Effector CD4-positive, alpha-beta T cell (primary cell): ENCODE data around the gene CENPP.

Experiments used
- DNase-seq: peaks from one replicate; pipeline ENCODE4 v3.0.0-alpha.2; 2020

The CENPP gene

GRCh38 chr9:92313624-92314012, 12.1 kb upstream of the CENPP start:
- DNase-seq, result no peak

GRCh38 chr9:92315456-92315855, 10.3 kb upstream of the CENPP start:
- DNase-seq, result no peak

DNA sequence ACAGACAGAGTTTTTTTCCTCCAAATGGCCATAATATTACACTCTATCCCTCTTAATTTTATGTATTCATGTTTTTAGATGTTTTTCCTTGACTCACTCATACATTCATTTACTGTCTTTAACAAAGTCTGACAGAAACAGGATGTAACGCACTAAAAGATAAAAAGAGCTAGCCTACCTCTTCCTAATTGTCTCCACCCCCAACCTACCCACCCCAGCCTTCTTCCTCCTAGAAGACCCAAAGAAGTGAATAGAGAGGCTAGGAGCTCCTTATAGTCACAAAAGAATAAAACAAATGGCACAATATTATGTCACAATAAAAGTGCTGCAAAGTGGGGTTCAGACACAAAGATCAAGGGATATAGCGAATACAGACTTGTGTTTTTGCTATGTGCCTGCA, 1.3 kb upstream of the CENPP start:
- DNase-seq, result no peak

- no peak for DNase-seq
These were observed 874 bp upstream of the CENPP start for GRCh38 chr9:92324889-92325268.

DNA sequence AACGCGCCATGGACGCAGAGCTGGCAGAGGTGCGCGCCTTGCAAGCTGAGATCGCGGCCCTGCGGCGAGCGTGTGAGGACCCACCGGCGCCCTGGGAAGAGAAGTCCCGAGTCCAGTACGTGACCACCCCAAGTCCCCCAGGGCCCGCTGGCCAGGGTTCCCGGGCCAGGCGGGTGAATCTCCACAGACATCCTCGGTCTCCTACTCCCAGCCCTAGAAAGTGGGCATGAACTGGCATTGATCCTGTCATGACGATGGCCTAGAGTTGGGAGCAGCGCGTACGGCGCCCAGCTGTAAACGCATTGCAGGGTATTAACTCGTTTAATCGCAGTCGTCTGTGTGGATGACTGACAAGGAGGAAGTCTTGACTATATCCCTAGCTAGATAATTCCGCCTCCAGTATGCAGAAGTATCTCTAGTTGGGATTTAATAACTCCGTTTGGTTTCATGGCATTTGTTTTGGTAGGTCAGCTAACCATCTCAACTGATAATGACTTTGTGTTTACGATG, 293 bp downstream of the CENPP start:
- DNase-seq, result no peak

GRCh38 chr9:92327283-92327850, 1.6 kb downstream of the CENPP start:
- DNase-seq, result no peak

GRCh38 chr9:92328225-92328624, 2.5 kb downstream of the CENPP start:
- DNase-seq, result no peak

GRCh38 chr9:92332577-92333281, 7.0 kb downstream of the CENPP start:
- DNase-seq, result no peak

GRCh38 chr9:92333282-92333634, 7.5 kb downstream of the CENPP start:
- DNase-seq, result no peak

GRCh38 chr9:92341578-92341977, 15.8 kb downstream of the CENPP start:
- no peak for DNase-seq

GRCh38 chr9:92342825-92343488, 17.2 kb downstream of the CENPP start:
- DNase-seq, result no peak

- no peak for DNase-seq
These were observed 19.8 kb downstream of the CENPP start for GRCh38 chr9:92345582-92345981.

- DNase-seq, result no peak
These were observed 24.3 kb downstream of the CENPP start for GRCh38 chr9:92349771-92350739.

DNA sequence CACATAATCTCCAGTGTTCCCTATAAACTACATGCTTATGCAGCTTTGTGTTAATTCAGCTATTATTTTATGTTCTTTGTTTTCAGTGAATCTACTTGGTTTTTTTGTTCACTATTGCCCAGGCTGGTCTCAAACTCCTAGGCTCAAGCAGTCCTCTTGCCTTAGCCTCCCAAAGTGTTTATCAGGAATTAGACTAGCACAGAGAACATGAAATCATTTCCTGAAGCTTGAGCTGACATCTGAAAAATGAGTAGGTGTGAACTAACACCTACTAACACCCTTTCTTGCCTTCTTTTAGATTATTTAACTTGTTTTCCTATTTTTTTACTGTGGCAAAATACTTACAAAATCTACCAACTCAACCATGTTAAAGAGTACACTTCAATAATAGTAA, 25.0 kb downstream of the CENPP start:
- DNase-seq, result no peak

DNA sequence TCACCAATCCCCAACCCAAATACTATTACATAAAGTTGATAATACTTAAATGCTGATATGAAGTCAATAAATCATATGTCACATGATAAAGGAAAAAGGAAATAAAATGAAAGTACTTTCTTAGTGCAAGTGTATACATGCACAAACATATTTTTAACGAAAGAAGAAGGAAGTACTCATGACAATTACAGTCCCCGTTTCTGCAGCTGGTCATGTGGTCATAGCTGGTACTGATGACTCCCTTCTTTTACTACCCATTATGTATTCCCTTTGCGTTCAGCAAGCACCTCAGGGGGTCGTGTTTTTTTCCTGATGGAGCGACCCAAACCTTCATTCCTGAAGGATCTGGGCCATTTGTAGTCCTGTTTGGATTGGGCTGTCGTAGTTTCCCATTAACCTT, 27.3 kb downstream of the CENPP start:
- DNase-seq, result no peak

DNA sequence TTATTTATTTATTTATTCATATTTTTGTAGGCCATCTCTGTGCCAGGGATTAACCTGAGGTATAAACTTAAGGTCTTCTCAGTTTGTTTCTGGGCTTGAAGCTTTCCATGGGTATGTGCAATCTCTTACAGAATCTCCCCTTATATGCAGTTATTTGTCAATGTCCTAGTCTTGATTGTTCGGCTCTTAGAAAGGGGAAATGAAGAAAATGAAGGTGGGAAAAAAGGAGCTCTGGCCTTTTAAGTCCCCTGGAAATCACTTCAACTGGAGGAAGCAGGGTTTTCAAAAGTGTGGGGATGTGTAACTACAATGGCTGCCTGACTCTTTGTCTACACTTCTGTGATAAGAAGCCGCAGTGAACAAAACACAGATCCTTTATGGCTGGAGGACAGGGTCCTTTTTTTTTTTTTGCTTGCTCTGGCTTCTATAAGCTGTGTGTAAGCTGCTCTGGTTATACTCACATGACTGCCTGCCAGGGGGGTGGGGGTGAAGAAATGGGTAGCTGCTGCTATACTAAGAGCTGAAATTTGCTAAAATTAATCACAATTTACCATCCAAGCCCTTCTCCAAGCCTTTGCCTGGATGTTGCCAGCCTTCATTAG, 33.7 kb downstream of the CENPP start:
- no peak for DNase-seq

- no peak for DNase-seq
These were observed 34.3 kb downstream of the CENPP start for GRCh38 chr9:92360083-92360482.

GRCh38 chr9:92369075-92369474, 43.3 kb downstream of the CENPP start:
- DNase-seq, result no peak

DNA sequence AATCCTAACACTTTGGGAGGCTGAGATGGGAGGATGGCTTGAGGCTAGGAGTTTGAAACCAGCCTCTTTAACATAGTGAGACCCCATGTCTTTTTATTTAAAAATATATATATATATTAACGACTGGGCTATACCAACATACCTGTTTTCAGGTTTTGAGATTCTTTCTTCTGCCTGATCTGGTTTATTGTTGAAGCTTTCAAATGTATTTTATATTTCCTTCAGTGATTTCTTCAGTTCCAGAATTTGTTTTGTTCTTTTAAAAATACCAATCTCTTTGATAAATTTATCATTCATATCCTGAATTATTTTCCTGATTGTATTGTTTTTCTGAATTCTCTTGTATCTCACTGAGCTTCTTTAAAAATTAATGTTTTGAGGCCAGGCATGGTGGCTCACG, 47.4 kb downstream of the CENPP start:
- no peak for DNase-seq

DNA sequence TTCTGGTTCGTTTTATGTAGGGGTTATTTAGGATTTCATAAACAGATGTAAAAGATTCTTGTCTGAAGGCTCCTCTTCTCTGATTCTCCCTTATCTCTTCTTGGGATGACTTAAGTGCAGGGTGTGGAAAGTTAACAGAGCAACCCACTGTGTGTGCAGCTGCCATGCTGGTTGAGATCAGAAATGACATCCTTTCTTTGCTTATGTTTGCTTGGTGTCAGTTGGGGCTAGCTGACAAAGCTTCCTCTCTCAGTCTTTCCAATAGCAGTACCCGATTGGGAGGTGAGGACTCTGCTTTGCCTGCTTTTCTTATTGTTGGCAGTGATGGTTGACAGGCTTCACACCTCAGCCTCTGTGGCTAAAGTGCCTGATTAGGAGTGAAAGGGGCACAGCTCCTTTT, 52.1 kb downstream of the CENPP start:
- DNase-seq, result no peak

GRCh38 chr9:92378865-92379560, 53.3 kb downstream of the CENPP start:
- no peak for DNase-seq

DNA sequence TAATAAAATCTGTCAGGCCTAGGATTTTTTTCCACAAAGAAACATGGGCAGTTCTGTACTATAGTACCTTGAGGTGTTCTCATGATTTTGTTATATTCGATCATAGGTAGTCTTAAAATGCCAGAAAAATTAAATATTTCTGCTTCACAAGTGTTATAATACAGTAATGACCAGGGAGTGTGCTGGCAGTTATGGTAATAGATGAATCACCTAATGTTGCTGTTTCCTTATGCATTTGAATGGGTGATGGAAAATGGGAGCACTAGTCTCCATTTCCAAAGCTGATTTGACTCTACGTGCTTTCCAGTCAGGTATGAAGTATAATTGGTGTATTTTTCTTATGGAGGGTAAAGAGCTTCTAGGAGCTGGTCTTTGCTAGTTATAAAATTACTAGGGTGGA, 54.9 kb downstream of the CENPP start:
- DNase-seq, result no peak
